GM21367 (cell line): ENCODE measurements around the gene HDAC9.

Experiments used
- ATAC-seq: cut with Tn5 transposase; IDR thresholded peaks from one replicate; pipeline ENCODE4 v1.9.1; 2021; ENCODE audit not compliant: unreplicated experiment

HDAC9 gene

DNA sequence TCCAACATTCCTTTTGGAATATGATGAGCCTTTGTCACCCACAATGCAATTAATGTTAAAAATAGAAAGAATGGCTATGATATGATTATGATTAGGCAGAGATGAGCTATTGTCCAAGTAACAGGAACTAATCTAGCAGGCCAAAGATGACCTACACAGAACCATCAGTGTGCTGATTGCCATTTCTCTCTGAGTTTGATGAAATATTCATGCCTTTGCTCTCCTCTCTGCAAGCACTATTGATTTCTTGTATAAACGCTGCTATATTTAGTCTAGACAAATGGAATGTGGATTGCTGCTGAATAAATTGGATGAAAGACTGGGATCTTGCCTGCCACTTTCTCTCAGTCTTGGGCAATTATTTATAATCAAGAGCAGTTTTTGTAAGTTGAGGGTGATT, 85.4 kb downstream of the HDAC9 start:
- ATAC-seq: no peak

DNA sequence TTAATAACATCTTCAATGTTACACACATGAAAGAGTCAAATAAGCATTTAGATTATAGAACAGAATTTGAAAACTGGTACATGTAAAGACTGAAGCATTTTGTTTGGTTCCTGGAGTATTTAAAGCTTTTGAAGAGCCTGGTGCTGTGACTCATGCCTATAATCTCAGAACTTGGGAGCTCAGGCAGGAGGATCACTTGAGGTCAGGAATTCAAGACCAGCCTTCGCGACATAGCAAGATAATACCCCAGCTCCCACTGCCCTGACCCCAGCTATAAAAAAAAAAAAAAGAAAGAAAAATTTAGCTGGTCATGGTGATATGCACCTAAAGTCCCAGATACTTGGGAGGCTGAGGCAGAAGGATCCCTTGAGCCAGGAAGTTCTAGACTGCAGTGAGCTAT, 87.8 kb downstream of the HDAC9 start:
- no peak for ATAC-seq

DNA sequence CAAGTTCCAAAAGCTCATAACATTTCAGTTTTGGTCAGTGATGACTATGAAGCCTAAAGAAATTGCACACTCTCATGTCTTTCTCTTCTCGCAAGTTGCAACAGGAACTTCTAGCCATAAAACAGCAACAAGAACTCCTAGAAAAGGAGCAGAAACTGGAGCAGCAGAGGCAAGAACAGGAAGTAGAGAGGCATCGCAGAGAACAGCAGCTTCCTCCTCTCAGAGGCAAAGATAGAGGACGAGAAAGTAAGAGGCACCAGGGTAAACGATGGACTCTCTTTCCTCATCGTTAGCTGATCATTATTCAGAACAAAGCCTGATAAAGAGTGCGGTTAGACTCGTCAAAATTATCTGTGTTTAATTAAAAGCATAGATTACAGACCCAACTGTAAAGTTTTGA, 94.7 kb downstream of the HDAC9 start:
- ATAC-seq: no peak

DNA sequence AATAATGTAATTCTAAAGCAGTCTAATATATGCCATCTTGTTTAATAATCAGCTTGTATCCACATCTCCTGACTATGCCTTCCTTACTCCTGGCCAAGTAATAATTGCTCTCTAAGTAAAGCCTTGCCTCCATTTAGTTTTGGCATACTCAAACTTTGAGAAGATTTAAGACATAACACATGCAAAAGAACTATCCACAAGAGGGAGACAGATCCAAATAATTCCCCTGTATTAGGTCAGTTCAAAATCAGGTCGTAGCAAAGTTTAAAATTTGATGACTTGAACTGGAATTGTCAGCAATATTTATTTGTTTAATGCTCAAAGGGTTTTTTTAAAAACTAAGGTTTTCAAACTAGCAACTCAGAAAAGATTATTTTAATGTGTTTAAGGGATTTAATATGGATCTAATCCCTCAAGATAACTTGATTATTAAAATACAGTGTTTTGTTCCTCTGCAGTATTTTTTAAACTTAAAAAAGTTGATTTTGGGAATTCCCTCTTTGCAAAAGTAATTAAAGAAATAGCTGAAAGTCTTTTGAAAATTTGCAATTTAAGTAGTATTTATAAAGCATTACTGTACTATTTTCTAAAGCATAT, 95.3 kb downstream of the HDAC9 start:
- no peak for ATAC-seq

DNA sequence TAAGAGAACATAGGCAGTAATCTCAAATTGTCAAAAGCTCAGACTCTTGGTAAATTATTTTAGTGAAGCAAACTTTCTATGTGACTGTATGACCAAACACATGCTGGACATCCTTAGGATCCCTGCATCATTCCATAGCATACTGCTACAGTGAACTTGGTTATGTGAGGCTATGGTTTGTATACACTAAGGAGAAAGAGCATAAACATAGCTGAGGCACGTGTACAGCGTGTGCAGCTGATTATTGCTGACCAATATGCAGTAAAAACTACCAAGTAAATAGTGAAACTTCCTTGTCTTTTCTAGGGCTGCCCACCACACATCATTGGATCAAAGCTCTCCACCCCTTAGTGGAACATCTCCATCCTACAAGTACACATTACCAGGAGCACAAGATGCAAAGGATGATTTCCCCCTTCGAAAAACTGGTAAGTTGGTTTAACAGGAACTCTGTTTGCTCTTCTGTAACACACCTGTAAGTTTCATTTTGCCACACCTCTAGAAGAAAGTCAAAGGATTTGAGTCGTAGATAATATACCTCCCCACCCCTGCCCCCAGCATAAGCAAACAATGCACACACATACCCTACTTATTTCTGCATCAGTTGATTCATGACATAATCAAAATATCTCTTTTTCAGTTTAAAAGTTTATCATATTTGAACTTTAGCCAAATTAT, 98.2 kb downstream of the HDAC9 start:
- ATAC-seq: no peak

DNA sequence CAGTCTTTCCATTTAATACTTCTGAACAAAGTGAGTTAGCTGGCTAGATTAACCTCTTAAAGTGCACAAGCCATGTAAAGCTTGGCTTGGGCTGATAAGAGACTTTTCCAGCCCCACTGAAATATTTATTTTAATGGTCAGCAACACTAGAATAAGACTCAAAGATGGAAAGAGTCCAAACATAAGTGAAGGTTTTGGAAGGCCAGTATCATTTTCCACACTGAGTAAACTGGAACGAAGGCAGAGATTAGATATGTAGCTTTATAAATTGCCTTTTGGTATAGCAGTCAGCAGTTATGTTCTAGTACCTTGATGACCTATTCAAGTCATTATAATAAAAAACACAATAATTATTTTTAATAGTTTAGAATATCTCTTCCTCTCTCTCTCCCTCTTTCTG, 102.2 kb downstream of the HDAC9 start:
- ATAC-seq: no peak

DNA sequence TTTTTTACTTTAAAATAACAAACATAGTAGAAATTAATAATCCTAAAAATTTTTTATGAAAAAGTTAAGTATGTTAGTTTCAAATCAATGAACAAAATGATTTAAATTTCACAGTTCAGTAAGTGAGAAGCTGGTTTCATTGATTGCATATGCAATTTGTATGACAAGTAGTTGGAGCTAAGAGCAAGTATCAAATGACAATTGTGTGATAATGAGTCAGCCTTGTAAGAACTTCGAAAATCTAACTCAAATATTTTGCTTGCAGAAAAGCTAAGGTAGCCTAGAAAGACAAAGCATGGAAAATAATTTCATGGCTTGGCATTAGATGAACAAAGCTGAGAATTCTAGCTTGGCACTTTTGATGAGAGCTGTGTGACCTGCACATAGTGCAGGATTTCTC, 111.5 kb downstream of the HDAC9 start:
- ATAC-seq: no peak

DNA sequence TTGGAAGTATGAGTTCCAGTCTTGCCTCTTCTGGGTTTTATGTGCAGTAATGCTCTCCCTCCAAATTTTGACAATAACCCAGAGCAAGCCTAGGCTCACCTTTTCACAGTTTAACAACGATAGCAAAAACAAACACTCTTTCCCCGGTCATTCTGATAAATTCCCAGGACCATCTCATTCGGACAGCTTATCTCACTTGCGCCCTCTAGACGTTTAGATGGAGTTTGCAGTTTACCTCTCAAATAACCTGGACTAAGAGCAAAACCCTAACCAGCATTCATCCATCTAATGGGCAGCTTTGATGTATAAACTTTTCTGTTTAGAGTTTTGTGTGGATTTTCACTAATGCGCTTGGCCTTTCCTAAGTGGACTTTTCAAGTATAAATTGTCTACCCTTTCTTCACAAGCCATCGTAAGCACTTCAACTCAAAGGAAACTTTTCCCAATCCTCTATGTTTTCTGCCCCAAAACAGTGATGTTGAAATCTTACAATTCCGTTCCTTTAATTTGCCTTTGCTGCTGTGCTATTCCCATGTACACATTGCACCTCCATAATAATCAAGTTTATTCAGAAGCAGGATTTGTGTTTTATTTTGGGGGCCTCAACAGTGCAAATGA, 114.9 kb downstream of the HDAC9 start:
- ATAC-seq: no peak

DNA sequence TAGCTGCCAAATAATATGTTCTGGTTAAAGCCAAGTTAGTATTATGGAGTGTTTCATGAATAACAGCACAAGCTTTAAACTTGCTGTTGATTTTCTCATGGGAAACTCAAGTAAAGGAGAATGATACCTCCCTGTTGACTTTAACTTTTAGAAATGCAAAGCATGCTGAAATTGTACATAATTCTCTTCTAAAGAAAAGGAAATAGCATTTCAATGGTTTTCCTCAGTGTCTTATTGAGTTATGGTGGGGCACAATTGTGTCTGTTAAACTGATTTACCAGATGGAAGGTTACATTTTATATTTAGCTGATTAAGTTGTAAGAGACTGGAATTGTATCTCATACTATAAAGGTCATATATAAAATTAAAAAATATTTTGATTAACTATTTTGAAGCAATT, 119.3 kb downstream of the HDAC9 start:
- ATAC-seq: no peak

DNA sequence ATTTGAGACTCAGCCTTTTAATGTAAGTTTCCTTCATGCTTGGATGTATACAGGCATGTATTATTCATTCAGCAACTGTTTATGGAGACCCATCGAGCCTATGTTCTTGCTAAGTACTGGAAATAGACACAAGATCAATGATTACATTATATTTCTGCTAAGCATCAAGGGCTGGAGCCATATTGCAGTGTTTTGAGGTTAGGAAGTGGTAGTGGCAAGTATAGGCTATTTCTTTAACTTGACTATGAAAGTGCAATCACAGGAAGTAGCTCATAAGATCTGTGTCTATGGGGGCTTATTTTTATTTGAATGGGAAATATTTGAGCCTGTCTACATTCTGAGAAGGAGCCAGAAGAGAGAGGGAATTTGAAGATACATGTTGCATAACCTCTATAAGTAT, 123.8 kb downstream of the HDAC9 start:
- no peak for ATAC-seq

DNA sequence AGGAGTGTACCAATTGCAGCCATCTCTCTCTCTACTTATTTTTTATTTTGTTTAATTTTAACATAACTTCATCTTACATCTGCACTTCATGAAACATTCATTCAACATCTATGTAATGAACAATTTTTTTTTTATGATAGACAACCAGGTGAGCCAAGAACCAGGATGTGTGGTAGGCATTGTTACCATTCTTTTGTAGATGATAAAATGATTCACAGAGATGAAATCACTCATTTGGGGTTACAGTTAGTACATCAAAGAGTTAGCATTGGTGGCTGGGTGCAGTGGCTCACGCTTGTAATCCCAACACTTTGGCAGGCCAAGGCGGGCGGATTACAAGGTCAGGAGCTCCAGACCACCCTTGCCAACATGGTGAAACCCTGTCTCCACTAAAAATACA, 127.8 kb downstream of the HDAC9 start:
- no peak for ATAC-seq

DNA sequence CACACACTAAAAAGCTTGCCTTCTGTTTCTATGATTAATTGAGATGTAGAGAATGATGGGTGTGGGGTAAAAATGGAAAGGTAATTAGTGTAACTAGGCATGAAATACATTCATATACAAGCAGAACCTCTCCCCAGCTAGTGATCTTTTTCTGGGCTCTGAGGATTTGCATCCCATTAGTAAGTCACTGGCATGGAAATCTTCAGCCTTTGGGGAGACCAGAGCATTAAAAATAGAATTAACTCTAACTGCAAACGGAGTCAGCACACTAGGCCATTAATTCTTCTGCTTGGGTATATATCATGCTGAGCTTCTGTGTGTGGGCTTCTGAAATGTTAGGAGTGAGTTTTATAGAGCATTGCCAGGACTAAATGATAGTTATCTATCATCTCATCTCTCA, 128.9 kb downstream of the HDAC9 start:
- no peak for ATAC-seq

DNA sequence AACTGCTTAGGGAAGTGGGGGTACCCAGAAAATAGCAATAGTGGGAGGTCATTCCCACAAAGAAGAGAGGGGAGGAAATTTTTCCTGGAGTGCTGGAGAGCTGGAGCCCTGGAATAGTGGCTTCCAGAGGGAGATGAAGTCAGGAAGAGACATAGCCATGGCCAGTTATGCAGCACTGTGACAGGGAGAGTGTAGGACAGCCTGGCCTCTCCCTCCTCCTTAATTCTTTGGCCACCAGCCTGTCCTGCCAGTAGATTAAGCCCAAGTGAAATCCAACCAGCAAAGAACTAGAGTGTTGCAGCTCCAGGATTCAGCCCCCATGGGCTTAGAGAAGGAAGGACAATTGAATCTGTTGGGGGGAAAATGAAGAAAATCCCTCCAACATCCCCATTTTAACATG, 130.5 kb downstream of the HDAC9 start:
- ATAC-seq: no peak

DNA sequence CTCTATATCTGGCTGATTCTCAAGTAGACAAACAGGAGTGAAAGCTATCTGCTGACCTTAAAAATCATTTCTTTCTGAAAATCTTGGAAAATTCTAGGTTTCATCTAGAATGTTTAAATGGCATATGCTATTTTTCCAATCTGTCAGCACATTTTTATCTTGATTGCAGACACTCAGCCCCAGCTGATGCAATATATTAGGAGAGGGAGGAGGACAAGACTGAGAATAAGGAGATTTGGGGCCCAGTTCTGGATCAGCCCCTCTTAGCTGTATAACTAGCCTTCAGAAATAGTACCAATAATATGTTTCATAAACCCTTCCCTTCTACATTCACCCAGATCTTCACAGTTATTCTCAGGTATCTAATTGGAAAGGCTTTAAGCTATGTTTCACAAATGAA, 131.2 kb downstream of the HDAC9 start:
- ATAC-seq: no peak

DNA sequence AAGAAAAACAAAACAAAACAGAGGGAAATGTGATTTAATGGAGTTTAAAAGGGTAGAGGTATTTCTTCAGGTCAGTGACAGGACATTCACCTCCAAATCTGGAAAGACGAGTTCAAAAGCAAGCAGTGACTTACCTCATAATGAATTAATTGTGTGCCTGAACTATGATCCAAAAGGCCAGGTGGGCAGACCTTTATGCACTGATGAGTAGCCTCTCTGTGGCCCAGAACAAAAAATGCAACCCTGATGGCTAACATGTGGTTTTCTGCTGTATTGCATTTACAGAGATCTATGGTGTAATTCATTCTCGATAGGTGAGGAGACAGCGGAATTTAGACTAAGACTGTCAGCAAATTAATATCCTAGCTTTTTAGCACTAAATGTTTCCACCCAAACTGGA, 142.0 kb downstream of the HDAC9 start:
- ATAC-seq: no peak

DNA sequence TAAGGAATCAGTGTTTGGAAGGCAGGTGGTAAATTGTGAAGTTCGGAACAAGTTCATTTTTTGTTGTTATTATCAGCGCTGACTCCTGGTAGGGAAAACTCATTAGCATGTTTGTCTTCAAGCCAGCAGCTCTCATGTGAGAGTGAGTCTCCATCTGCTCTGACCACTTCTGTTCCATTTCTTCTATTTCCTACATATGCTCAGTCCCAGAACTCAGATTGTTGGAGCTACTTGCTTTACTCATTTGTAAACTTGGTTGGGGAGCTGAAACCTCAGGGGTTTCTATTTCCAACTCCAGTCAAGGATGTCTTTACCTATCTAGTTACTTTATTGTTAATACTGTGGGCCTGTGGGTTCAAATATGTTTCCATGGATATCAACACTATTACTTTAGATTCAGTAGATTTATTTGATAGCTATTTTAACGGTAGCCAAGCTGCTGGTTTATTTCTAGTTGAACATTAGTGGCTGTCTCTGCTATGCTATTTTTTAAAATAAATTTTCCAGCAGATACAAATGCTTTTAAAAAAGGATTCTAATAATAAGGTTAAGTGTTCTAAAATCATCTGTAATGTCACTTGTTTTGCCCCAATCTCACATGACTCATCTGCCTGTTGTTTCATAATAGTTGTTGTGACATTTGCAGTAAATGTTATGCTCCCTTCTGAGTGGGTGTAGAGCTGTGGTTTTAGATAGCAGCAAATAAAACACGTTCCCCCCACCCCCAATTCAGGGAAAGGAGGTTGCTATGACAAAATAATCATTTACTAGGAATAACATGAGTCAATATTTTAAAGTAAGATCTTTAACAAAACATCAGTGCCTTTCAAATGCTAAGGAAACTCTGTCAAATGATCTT, 143.3 kb downstream of the HDAC9 start:
- ATAC-seq: no peak

DNA sequence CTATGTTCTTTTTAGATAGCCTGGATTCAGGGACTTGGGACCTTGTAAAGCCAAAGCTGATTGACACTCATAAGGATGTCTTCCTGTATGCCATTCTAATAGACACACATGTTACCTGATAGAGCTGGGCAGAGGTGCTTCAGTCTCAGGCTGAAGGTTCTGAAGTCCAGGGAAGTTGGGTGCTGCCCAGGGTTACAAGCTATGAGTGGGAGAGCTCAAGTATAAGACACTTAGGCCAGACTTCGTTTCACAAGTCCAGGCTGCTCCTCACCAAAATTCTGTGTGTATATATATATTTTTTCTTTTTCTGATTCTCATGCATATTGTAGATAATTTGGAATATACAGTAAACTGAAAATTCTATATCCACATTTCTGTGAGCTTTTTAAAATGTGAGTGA, 144.2 kb downstream of the HDAC9 start:
- no peak for ATAC-seq

DNA sequence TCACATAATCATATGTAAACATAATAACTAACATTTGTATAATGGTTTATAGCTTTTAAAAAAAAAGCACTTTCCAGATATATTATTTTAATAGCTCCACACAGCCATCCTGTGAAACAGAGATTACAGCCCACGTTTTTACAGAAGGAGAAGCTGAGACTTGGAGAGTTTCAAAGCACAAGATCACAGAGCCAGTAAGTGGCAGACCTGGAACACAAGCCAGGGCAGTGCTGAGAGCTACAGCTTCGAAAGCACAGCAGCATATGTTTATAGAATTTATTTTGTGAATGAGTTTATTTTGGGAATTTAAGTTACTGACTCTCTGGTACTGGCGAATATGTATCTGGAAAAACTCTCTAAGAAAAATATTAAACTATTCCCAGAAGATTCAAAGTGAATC, 149.4 kb downstream of the HDAC9 start:
- ATAC-seq: no peak

DNA sequence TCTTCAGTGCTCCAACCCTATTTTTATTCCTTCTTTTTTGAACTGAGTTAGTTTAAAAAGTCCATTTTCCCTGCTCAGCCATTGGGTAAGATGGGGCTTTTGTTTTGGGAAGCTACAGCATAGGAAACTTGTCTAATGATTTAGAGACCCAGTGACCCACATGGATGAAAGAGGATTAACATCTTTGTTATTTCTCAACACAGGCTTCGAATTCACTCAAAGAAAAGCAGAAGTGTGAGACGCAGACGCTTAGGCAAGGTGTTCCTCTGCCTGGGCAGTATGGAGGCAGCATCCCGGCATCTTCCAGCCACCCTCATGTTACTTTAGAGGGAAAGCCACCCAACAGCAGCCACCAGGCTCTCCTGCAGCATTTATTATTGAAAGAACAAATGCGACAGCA, 152.0 kb downstream of the HDAC9 start:
- no peak for ATAC-seq

DNA sequence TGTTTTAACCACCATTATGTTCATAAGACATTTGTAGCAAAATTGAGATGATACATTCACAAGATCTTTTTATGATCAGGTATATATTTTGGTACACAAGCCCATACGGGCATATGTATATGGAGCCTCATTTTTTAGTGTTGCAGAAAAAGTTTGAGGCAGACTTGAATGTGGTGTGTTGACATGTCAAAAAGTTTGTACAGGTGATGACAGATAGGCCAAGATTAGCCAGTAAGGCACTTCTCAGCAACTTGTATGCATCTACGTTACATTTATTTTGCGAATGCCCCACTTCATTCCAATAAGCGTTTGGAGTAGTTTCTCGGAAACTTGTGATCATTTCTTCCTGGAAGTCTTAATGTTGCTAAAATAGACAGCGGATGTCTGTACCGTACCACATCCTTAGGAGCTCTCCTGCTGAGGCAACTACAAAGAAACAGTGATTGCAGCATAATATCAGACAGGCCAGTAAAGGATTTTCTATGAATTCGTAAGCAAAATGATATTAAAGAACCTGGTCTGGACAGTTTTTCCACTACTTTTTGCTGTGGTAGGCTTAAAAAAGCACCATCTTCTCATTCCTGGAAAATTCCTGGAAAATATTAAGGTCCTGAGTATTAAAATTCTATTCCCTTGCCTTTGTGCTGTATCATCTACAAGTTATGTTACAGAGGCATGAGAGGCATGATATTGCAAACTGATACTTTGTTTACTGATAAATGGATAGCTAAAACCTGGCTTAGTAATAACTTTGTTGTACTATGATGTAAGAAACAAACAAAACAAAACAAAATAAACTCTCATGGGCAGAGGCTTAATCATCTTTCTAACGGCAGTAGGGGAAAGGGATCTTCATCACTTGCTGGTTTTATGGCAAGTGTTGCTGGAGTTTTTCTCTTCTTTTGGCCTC, 153.6 kb downstream of the HDAC9 start:
- no peak for ATAC-seq
